ENCODE data around the gene DAAM2. TPM values are rescaled to one million over a fixed set of nuclear protein-coding genes. Genes with fewer than 3 reads are reported as not detected.

Gene DAAM2
- total and polyA plus RNA-seq, 9 of the 15 experiments (the other 6 are each of a cell fraction or from before 2014, with no cell fraction given) = 0.01 to 0.07 TPM; not detected in 7

- TF ChIP-seq ZNF398 (CRISPR knock-in tag; IDR thresholded peaks at IDR 0.05) (no peak), SIRT6 (IDR thresholded peaks at IDR 0.05; ENCODE audit: low read depth, low read length) (no peak)
Observed at GRCh38 chr6:39903656-39904055, 111.5 kb downstream of the DAAM2 start (continued).

GRCh38 chr6:39904946-39905639 is 112.9 kb downstream of the DAAM2 start:
- no peak overlapping the region for H2AFZ ChIP-seq (ENCODE audit: low read depth, low read length)
- no peak overlapping the region for H3K4me2 ChIP-seq (ENCODE audit: insufficient read depth, low read length)
- no peaks in the 10 kb centered on the region for H3K9me1 ChIP-seq (ENCODE audit: control insufficient read depth, insufficient read depth, low read length)
- ATAC-seq = no peak
- in situ Hi-C loops (cut with MboI) = no loop called here
- intact Hi-C loops (cut with micrococcal nuclease) = no loop called here
- H3K27ac ChIP-seq (ENCODE audit: extremely low read depth, low read depth, low read length) = no peak overlapping the region
- POLR2A ChIA-PET = interaction anchor here (0.9 to 1.3 kb wide), 2 partner anchors 10 to 26 kb away, joined by 3 to 7 read pairs; no protein-coding TSS in a partner anchor
- TF ChIP-seq ID3 (CRISPR knock-in tag; IDR thresholded peaks at IDR 0.05) = no peak
- no peak for TF ChIP-seq ID3 (tag; IDR thresholded peaks at IDR 0.05)
- no peak for TF ChIP-seq BRD9 (IDR thresholded peaks at IDR 0.05; ENCODE audit: low read depth, partially characterized antibody)
- no peak for TF ChIP-seq BRD4 (IDR thresholded peaks at IDR 0.05)
- H3K27me3 ChIP-seq (ENCODE audit: control insufficient read depth in 2 of 2, insufficient read depth in 2 of 2, low read length in 2 of 2) = peaks cover 0 to 34% of the 10 kb centered on the region in 2 experiments; a peak in 3 of 5 replicates
- no peaks in the 10 kb centered on the region for H3K36me3 ChIP-seq (ENCODE audit: control insufficient read depth, insufficient read depth, low read length)
- no peaks in the 10 kb centered on the region; the same call in 1 of the 2 replicates for H4K20me1 ChIP-seq (replicated peaks; ENCODE audit: control insufficient read depth, insufficient read depth, low read length)
- H3K4me3 ChIP-seq = no peak overlapping the region
- no peaks in the 10 kb centered on the region for H3K79me2 ChIP-seq (ENCODE audit: control insufficient read depth, insufficient read depth, low read length)
- FAIRE-seq = no peak
- BruUV-seq (replicated peaks) = no TSS peak
- no peak overlapping the region for H3K9ac ChIP-seq (ENCODE audit: insufficient read depth in 1 of 2, low read depth in 2 of 2, low read length in 2 of 2)
- DNase-seq (ENCODE audit: extremely low read depth in 1 of 4, low spot score in 3 of 4) = no peak
- 8% methylated on average over 4 of the region's 4 CpGs for WGBS (ENCODE audit: insufficient coverage, low coverage, missing lambda C conversion rate)
- CTCF ChIA-PET (ENCODE audit: low intra/inter-chr PET ratio) = no interaction called here
- H3K9me3 ChIP-seq (replicated peaks; ENCODE audit: control insufficient read depth, insufficient read depth, low read depth, low read length) = no peaks in the 10 kb centered on the region
- H3K4me1 ChIP-seq (replicated peaks in 1 of 2; ENCODE audit: control insufficient read depth in 2 of 2, insufficient read depth in 2 of 2, low read length in 2 of 2) = peaks cover 0 to 4% of the 10 kb centered on the region in 2 experiments; a peak in 1 of 5 replicates
